GM12878 (cell line): ENCODE results near the gene LSM11. TPM values are rescaled to one million over a fixed set of nuclear protein-coding genes. Genes with fewer than 3 reads are reported as not detected.

Experiments used
- ATAC-seq: fragments of 200-7000 bp; cut with Tn5 transposase; 3 replicates; pipeline ENCODE4 v1.9.1; 2020; ENCODE audit warnings: mild to moderate bottlenecking, moderate library complexity
- BruUV-seq: library from RNA; stranded (reverse); fragments of 400-500 nt; replicated peaks from 2 replicates; lab custom pipeline; 2021; lab: Mats Ljungman, UMichigan
- CTCF ChIA-PET: fragments of 300-600 bp; sonication (Branson Sonifier 250); formaldehyde crosslinking; extraction: SDS; loops from one replicate; lab custom pipeline; 2021; ENCODE audit warnings: inconsistent platforms; lab: Yijun Ruan, JAX
- POLR2A ChIA-PET: fragments of 350-600 bp; formaldehyde crosslinking; extraction: SDS; loops from one replicate; lab custom pipeline; 2021; ENCODE audit warnings: inconsistent platforms; lab: Charles Lee
- RAD21 ChIA-PET: fragments of 300-600 bp; sonication (Branson Sonifier 250); formaldehyde crosslinking; loops from one replicate; lab custom pipeline; 2023; ENCODE audit warnings: antibody characterized with exemption; ENCODE audit not compliant: unreplicated experiment; lab: Charles Lee
- SMC1A ChIA-PET: fragments of 300-600 bp; sonication (Branson Sonifier 250); formaldehyde crosslinking; loops from one replicate; lab custom pipeline; 2023; ENCODE audit not compliant: unreplicated experiment, uncharacterized antibody; lab: Charles Lee
- DNase-seq: peaks from one replicate; pipeline ENCODE4 v3.0.0-alpha.2; 2011; ENCODE audit warnings: low read depth, low spot score
- FAIRE-seq: peaks from 3 replicates; lab custom pipeline; 2011; peaks lifted over from hg19 to GRCh38; lab: Jason Lieb, UNC
- H2AFZ ChIP-seq: 2 replicates; pipeline ENCODE4 v1.6.0; 2011; ENCODE audit warnings: low read depth, low read length, control low read depth; ENCODE audit not compliant: control insufficient read depth
- H3K27ac ChIP-seq: 2 replicates; pipeline ENCODE4 v1.5.1; 2011; ENCODE audit warnings: control low read depth; ENCODE audit not compliant: control insufficient read depth, insufficient read depth
- H3K27me3 ChIP-seq, 2 experiments: replicated peaks in 1 of 2; 2 replicates each; pipeline versions ENCODE4 v1.6.0 to v1.6.1; 2011; ENCODE audit warnings: low read length in 1 of 2; ENCODE audit not compliant: control insufficient read depth in 2 of 2, insufficient read depth in 2 of 2
- H3K36me3 ChIP-seq, 2 experiments: 2 replicates each; pipeline ENCODE4 v1.5.1; 2011; ENCODE audit warnings: low read length in 1 of 2; ENCODE audit not compliant: control insufficient read depth in 2 of 2, insufficient read depth in 2 of 2
- H3K4me1 ChIP-seq: 2 replicates; pipeline ENCODE4 v1.6.1; 2011; ENCODE audit warnings: mild to moderate bottlenecking, low read length, moderate library complexity, mixed read lengths; ENCODE audit not compliant: control insufficient read depth, insufficient read depth
- H3K4me2 ChIP-seq: 2 replicates; pipeline ENCODE4 v1.6.0; 2011; ENCODE audit warnings: control low read depth; ENCODE audit not compliant: control insufficient read depth, insufficient read depth
- H3K4me3 ChIP-seq: fragments of 200-600 bp; sonication (generic); 2 replicates; pipeline ENCODE4 v1.5.1; 2016
- H3K79me2 ChIP-seq: 2 replicates; pipeline ENCODE4 v1.6.0; 2011; ENCODE audit warnings: low read length; ENCODE audit not compliant: control insufficient read depth, insufficient read depth
- H3K9ac ChIP-seq: 2 replicates; pipeline ENCODE4 v1.8.0; 2011; ENCODE audit warnings: low read length, control low read depth, mixed read lengths; ENCODE audit not compliant: control insufficient read depth, insufficient read depth
- H3K9me3 ChIP-seq: replicated peaks from 3 replicates; pipeline ENCODE4 v1.5.1; 2011; ENCODE audit warnings: mild to moderate bottlenecking, low read length; ENCODE audit not compliant: control insufficient read depth, insufficient read depth
- H4K20me1 ChIP-seq: 2 replicates; pipeline ENCODE4 v1.6.0; 2011; ENCODE audit not compliant: control insufficient read depth, insufficient read depth
- CREB1 ChIP-seq: IDR thresholded peaks from 2 replicates; pipeline ENCODE4 v1.6.1; 2012; ENCODE audit warnings: low read depth, mild to moderate bottlenecking, inconsistent platforms
- ETV6 ChIP-seq, 2 experiments: fragments of 450-650 bp in 1 of 2; IDR thresholded peaks in 1 of 2; conservative IDR thresholded peaks in 1 of 2; 2 replicates each; pipeline ENCODE4 v1.6.1; 2014; ENCODE audit warnings: antibody characterized with exemption in 1 of 2, borderline replicate concordance in 1 of 2, low read depth in 1 of 2, mild to moderate bottlenecking in 1 of 2, moderate library complexity in 1 of 2
- JUNB ChIP-seq: IDR thresholded peaks from 2 replicates; pipeline ENCODE4 v1.6.1; 2016; ENCODE audit warnings: antibody characterized with exemption, mild to moderate bottlenecking
- KDM1A ChIP-seq: fragments of 200-600 bp; sonication (generic); IDR thresholded peaks from 2 replicates; pipeline ENCODE4 v1.6.1; 2016; ENCODE audit warnings: borderline replicate concordance
- LARP7 ChIP-seq: fragments of 450-650 bp; IDR thresholded peaks from 2 replicates; pipeline ENCODE4 v1.6.1; 2017; ENCODE audit warnings: mild to moderate bottlenecking
- MEF2B ChIP-seq: fragments of 450-650 bp; IDR thresholded peaks from 2 replicates; pipeline ENCODE4 v1.6.1; 2018; ENCODE audit warnings: mild to moderate bottlenecking, moderate library complexity; ENCODE audit not compliant: partially characterized antibody, poor library complexity, severe bottlenecking
- MTA2 ChIP-seq: fragments of 450-650 bp; IDR thresholded peaks from 2 replicates; pipeline ENCODE4 v1.6.1; 2016; ENCODE audit warnings: low read depth, mild to moderate bottlenecking, moderate library complexity
- MTA3 ChIP-seq: IDR thresholded peaks from 2 replicates; pipeline ENCODE4 v1.6.1; 2012; ENCODE audit warnings: low read length, inconsistent platforms, borderline replicate concordance
- NFYB ChIP-seq: IDR thresholded peaks from 2 replicates; pipeline ENCODE4 v1.6.1; 2011; ENCODE audit warnings: low read depth, mild to moderate bottlenecking, low read length, improper control_type of control experiment, moderate library complexity; ENCODE audit not compliant: insufficient read depth
- PAX5 ChIP-seq: IDR thresholded peaks from 2 replicates; pipeline ENCODE4 v1.6.1; 2011; ENCODE audit warnings: low read depth, low read length, borderline replicate concordance
- SMAD1 ChIP-seq: fragments of 450-650 bp; IDR thresholded peaks from 2 replicates; pipeline ENCODE4 v1.6.1; 2018; ENCODE audit warnings: mild to moderate bottlenecking, low read depth; ENCODE audit not compliant: partially characterized antibody
- WGBS: methylation state at CpG from one replicate; pipeline ENCODE4 v1.1.6; 2016; ENCODE audit warnings: low lambda C conversion rate; ENCODE audit not compliant: insufficient replicate concordance, insufficient coverage; ENCODE audit errors: missing lambda C conversion rate; 5-methylcytosine and 5-hydroxymethylcytosine counted together
- in situ Hi-C: fragments of 300-500 bp; cut with MboI; formaldehyde crosslinking; loops from 9 replicates; pipeline ENCODE4 v1.14.3; 2018; ENCODE audit warnings: mixed read lengths
- intact Hi-C: fragments of 100-400 bp; cut with micrococcal nuclease; formaldehyde crosslinking; loops from one replicate; pipeline ENCODE4 v1.14.2; 2022; ENCODE audit not compliant: unreplicated experiment
- polyA plus RNA-seq, 11 experiments: library from polyadenylated mRNA; depleted of rRNA in 4 of 11; unstranded in 6 of 11; stranded (reverse) in 5 of 11; fragments of >200 nt; fragmentation: Nextera tagmentation in 4 of 11; fragmentation: Illumina TruSeq in 1 of 11; extraction: Ambion mirVana in 4 of 11; extraction: Trizol in 1 of 11; gene quantifications; 1 replicate in 1 of 11; 2 replicates in 10 of 11; pipeline versions ENCODE4 v1.2.1 to v1.2.3, GENCODE V29; 2011 to 2016; ENCODE audit warnings: inconsistent platforms in 2 of 11, missing spikeins in 2 of 11, low read depth in 1 of 11
- total RNA-seq, 4 experiments: library from RNA; depleted of rRNA in 3 of 4; stranded (reverse); fragments of >200 nt in 3 of 4; fragmentation: Illumina TruSeq in 1 of 4; extraction: Trizol in 1 of 4; gene quantifications; 2 replicates each; pipeline versions ENCODE4 v1.2.1 to v1.2.3, GENCODE V29; 2013 to 2021
- TF ChIP-seq, protein P1 (sequence below): fragments of 450-650 bp; IDR thresholded peaks from 2 replicates; pipeline ENCODE4 v1.6.1; 2017; ENCODE audit warnings: mild to moderate bottlenecking, moderate library complexity
- TF ChIP-seq, protein P2 (sequence below): fragments of 450-650 bp; IDR thresholded peaks from 2 replicates; pipeline ENCODE4 v1.6.1; 2017; ENCODE audit warnings: antibody characterized with exemption, mild to moderate bottlenecking, moderate library complexity
- TF ChIP-seq, protein P3 (sequence below): fragments of 450-650 bp; IDR thresholded peaks from 2 replicates; pipeline ENCODE4 v1.6.1; 2018; ENCODE audit warnings: borderline replicate concordance, mild to moderate bottlenecking; ENCODE audit not compliant: partially characterized antibody

The LSM11 gene
- total and polyA plus RNA-seq, 10 of the 15 experiments (the other 5 are each of a cell fraction or from before 2014, with no cell fraction given), result 0.71 to 8.5 (median 4.2) TPM

DNA sequence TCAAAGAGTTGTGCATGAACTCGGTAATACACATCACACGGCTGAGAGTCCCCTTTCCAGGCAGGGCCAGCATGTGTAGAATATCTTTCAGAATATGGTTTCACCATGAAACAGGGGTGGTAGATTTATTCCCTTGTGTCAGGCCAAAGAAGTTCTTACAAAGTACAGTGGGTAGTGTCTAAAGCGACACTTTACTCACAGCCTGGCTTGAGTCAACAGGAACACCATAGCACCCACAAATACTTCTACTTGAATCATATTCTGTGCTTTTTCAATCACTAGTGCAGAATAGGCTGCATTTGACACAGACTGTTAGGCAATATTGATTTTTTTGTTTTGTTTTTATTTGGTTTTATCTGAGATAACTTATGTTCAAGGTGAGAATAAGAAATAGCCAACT lies 12.6 kb downstream of the LSM11 start:
- no peak for DNase-seq
- no peak for FAIRE-seq
- RAD21 ChIA-PET, result no interaction called here
- no TSS peak for BruUV-seq
- SMC1A ChIA-PET, result no interaction called here
- Histone ChIP-seq H3K9ac (no peak overlapping the region), H3K27ac (no peak overlapping the region), H4K20me1 (no peaks in the 10 kb centered on the region), H3K79me2 (no peaks in the 10 kb centered on the region), H3K27me3 (no peaks in the 10 kb centered on the region), H2AFZ (no peak overlapping the region), H3K4me3 (no peak overlapping the region), H3K4me2 (no peak overlapping the region), H3K36me3 (peaks cover 4 to 6% of the 10 kb centered on the region in 2 experiments; a peak in 3 of 4 replicates), H3K9me3 (no peaks in the 10 kb centered on the region), H3K4me1 (0 out of 2 replicates have a peak, but pooled peaks cover 3% of the 10 kb centered on the region)
- POLR2A ChIA-PET, result no interaction called here
- no peak for ATAC-seq
- CTCF ChIA-PET, result interaction anchor here (0.6 kb wide), 1 partner anchor 283 kb away, joined by 3 read pairs; no protein-coding TSS in a partner anchor
- intact Hi-C loops, result no loop called here
- 66% methylated on average over 3 of the region's 3 CpGs for WGBS
- in situ Hi-C loops, result no loop called here
- TF ChIP-seq, protein P1, sequence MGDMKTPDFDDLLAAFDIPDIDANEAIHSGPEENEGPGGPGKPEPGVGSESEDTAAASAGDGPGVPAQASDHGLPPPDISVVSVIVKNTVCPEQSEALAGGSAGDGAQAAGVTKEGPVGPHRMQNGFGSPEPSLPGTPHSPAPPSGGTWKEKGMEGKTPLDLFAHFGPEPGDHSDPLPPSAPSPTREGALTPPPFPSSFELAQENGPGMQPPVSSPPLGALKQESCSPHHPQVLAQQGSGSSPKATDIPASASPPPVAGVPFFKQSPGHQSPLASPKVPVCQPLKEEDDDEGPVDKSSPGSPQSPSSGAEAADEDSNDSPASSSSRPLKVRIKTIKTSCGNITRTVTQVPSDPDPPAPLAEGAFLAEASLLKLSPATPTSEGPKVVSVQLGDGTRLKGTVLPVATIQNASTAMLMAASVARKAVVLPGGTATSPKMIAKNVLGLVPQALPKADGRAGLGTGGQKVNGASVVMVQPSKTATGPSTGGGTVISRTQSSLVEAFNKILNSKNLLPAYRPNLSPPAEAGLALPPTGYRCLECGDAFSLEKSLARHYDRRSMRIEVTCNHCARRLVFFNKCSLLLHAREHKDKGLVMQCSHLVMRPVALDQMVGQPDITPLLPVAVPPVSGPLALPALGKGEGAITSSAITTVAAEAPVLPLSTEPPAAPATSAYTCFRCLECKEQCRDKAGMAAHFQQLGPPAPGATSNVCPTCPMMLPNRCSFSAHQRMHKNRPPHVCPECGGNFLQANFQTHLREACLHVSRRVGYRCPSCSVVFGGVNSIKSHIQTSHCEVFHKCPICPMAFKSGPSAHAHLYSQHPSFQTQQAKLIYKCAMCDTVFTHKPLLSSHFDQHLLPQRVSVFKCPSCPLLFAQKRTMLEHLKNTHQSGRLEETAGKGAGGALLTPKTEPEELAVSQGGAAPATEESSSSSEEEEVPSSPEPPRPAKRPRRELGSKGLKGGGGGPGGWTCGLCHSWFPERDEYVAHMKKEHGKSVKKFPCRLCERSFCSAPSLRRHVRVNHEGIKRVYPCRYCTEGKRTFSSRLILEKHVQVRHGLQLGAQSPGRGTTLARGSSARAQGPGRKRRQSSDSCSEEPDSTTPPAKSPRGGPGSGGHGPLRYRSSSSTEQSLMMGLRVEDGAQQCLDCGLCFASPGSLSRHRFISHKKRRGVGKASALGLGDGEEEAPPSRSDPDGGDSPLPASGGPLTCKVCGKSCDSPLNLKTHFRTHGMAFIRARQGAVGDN, result no peak
- TF ChIP-seq SMAD1 (no peak), KDM1A (no peak), PAX5 (no peak), CREB1 (no peak), JUNB (no peak), NFYB (no peak), MTA2 (no peak), MTA3 (no peak), MEF2B (no peak), LARP7 (no peak), ETV6 (conservative IDR thresholded peaks at IDR 0.05 in 1 of 2, IDR thresholded peaks at IDR 0.05 in 1 of 2; ENCODE audit: borderline replicate concordance in 1 of 2, low read depth in 1 of 2) (no peak)
- TF ChIP-seq, protein P2, sequence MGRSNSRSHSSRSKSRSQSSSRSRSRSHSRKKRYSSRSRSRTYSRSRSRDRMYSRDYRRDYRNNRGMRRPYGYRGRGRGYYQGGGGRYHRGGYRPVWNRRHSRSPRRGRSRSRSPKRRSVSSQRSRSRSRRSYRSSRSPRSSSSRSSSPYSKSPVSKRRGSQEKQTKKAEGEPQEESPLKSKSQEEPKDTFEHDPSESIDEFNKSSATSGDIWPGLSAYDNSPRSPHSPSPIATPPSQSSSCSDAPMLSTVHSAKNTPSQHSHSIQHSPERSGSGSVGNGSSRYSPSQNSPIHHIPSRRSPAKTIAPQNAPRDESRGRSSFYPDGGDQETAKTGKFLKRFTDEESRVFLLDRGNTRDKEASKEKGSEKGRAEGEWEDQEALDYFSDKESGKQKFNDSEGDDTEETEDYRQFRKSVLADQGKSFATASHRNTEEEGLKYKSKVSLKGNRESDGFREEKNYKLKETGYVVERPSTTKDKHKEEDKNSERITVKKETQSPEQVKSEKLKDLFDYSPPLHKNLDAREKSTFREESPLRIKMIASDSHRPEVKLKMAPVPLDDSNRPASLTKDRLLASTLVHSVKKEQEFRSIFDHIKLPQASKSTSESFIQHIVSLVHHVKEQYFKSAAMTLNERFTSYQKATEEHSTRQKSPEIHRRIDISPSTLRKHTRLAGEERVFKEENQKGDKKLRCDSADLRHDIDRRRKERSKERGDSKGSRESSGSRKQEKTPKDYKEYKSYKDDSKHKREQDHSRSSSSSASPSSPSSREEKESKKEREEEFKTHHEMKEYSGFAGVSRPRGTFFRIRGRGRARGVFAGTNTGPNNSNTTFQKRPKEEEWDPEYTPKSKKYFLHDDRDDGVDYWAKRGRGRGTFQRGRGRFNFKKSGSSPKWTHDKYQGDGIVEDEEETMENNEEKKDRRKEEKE, result no peak
- TF ChIP-seq, protein P3, sequence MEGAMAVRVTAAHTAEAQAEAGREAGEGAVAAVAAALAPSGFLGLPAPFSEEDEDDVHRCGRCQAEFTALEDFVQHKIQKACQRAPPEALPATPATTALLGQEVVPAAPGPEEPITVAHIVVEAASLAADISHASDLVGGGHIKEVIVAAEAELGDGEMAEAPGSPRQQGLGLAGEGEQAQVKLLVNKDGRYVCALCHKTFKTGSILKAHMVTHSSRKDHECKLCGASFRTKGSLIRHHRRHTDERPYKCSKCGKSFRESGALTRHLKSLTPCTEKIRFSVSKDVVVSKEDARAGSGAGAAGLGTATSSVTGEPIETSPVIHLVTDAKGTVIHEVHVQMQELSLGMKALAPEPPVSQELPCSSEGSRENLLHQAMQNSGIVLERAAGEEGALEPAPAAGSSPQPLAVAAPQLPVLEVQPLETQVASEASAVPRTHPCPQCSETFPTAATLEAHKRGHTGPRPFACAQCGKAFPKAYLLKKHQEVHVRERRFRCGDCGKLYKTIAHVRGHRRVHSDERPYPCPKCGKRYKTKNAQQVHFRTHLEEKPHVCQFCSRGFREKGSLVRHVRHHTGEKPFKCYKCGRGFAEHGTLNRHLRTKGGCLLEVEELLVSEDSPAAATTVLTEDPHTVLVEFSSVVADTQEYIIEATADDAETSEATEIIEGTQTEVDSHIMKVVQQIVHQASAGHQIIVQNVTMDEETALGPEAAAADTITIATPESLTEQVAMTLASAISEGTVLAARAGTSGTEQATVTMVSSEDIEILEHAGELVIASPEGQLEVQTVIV, result no peak
